HepG2 (cell line): Measurements from ENCODE around the gene RIPOR1. TPM values are rescaled to one million over a fixed set of nuclear protein-coding genes. Genes with fewer than 3 reads are reported as not detected.

Experiments
- BCL6 ChIP-seq: IDR thresholded peaks from 2 replicates; pipeline ENCODE4 v1.6.1; 2016; ENCODE audit warnings: missing genetic modification reagents, missing compliant biosample characterization
- DBP ChIP-seq: sonication (generic); formaldehyde crosslinking; IDR thresholded peaks from 2 replicates; pipeline ENCODE4 v1.4.0; 2020; ENCODE audit warnings: missing genetic modification reagents; ENCODE audit errors: not compliant biosample characterization
- DMAP1 ChIP-seq: IDR thresholded peaks from 2 replicates; pipeline ENCODE4 v1.6.1; 2016
- GFI1 ChIP-seq: sonication (generic); formaldehyde crosslinking; IDR thresholded peaks from 2 replicates; pipeline ENCODE4 v1.5.0; 2020; ENCODE audit warnings: missing genetic modification reagents, mild to moderate bottlenecking, borderline replicate concordance
- KAT7 ChIP-seq: IDR thresholded peaks from 2 replicates; pipeline ENCODE4 v1.6.1; 2018; ENCODE audit warnings: borderline replicate concordance, missing compliant biosample characterization
- MATR3 ChIP-seq: sonication (generic); formaldehyde crosslinking; IDR thresholded peaks from 2 replicates; pipeline ENCODE4 v1.4.0; 2020; ENCODE audit warnings: missing genetic modification reagents
- MAX ChIP-seq: IDR thresholded peaks from 2 replicates; pipeline ENCODE4 v1.6.1; 2012; ENCODE audit warnings: inconsistent platforms
- NFATC3 ChIP-seq: sonication (generic); formaldehyde crosslinking; IDR thresholded peaks from 2 replicates; pipeline ENCODE4 v1.5.1; 2020; ENCODE audit warnings: mild to moderate bottlenecking, missing genetic modification reagents
- PAX8 ChIP-seq: sonication (generic); formaldehyde crosslinking; IDR thresholded peaks from 2 replicates; pipeline ENCODE4 v1.8.0; 2022; ENCODE audit warnings: mild to moderate bottlenecking, missing genetic modification reagents, borderline replicate concordance
- PRPF4 ChIP-seq: fragments of 200-400 bp; formaldehyde crosslinking; IDR thresholded peaks from 2 replicates; pipeline ENCODE4 v1.6.1; 2016; ENCODE audit warnings: low read length, low read depth; ENCODE audit not compliant: poor library complexity, severe bottlenecking
- SALL1 ChIP-seq: sonication (generic); formaldehyde crosslinking; IDR thresholded peaks from 2 replicates; pipeline ENCODE4 v1.8.0; 2022; ENCODE audit warnings: mild to moderate bottlenecking, missing genetic modification reagents
- SMC3 ChIP-seq: IDR thresholded peaks from 2 replicates; pipeline ENCODE4 v1.6.1; 2011; ENCODE audit warnings: low read length, improper control_type of control experiment
- TCF7L2 ChIP-seq: IDR thresholded peaks from 2 replicates; pipeline ENCODE4 v1.6.1; 2011; ENCODE audit warnings: mild to moderate bottlenecking, low read depth, low read length, moderate library complexity
- YEATS4 ChIP-seq: sonication (generic); formaldehyde crosslinking; IDR thresholded peaks from 2 replicates; pipeline ENCODE4 v1.4.0; 2020; ENCODE audit warnings: missing genetic modification reagents, borderline replicate concordance
- ZBTB34 ChIP-seq: sonication (generic); formaldehyde crosslinking; IDR thresholded peaks from 2 replicates; pipeline ENCODE4 v1.8.0; 2022; ENCODE audit warnings: mild to moderate bottlenecking, missing genetic modification reagents
- ZBTB4 ChIP-seq: sonication (generic); formaldehyde crosslinking; IDR thresholded peaks from 2 replicates; pipeline ENCODE4 v1.4.0; 2020; ENCODE audit warnings: missing genetic modification reagents, mild to moderate bottlenecking, borderline replicate concordance
- ZFY ChIP-seq: sonication (generic); formaldehyde crosslinking; IDR thresholded peaks from 2 replicates; pipeline ENCODE4 v1.4.0; 2020; ENCODE audit warnings: missing genetic modification reagents
- ZMAT3 ChIP-seq: sonication (generic); formaldehyde crosslinking; conservative IDR thresholded peaks from 2 replicates; pipeline ENCODE4 v1.7.0; 2021; ENCODE audit warnings: missing genetic modification reagents
- ZNF446 ChIP-seq: sonication (generic); formaldehyde crosslinking; IDR thresholded peaks from 2 replicates; pipeline ENCODE4 v1.5.0; 2020; ENCODE audit warnings: mild to moderate bottlenecking, missing genetic modification reagents
- ZNF503 ChIP-seq: sonication (generic); formaldehyde crosslinking; IDR thresholded peaks from 2 replicates; pipeline ENCODE4 v1.4.0; 2020; ENCODE audit warnings: missing genetic modification reagents
- ZNF580 ChIP-seq: IDR thresholded peaks from 2 replicates; pipeline ENCODE4 v1.6.1; 2016; ENCODE audit warnings: low read depth, borderline replicate concordance
- ZNF746 ChIP-seq: sonication (generic); formaldehyde crosslinking; IDR thresholded peaks from 2 replicates; pipeline ENCODE4 v1.8.0; 2022; ENCODE audit warnings: mild to moderate bottlenecking, missing genetic modification reagents
- polyA plus RNA-seq, 8 experiments: library from polyadenylated mRNA; depleted of rRNA in 3 of 8; stranded (reverse) in 7 of 8; unstranded in 1 of 8; fragments of >200 nt; fragmentation: Illumina TruSeq in 4 of 8; extraction: Trizol in 4 of 8; gene quantifications; 2 replicates each; pipeline versions ENCODE4 v1.2.1 to v1.2.3, GENCODE V29; 2011 to 2016; ENCODE audit warnings: low read depth in 4 of 8, missing spikeins in 1 of 8, mixed read lengths in 1 of 8; ENCODE audit not compliant: insufficient read depth in 1 of 8
- total RNA-seq, 5 experiments: library from RNA; depleted of rRNA; stranded (reverse); fragments of >200 nt; fragmentation: Illumina TruSeq; extraction: Trizol; gene quantifications; 2 replicates each; pipeline ENCODE4 v1.2.3, GENCODE V29; 2016; ENCODE audit warnings: low read depth in 1 of 5

The RIPOR1 gene
- total and polyA plus RNA-seq, 2 of the 13 experiments (the other 11 are each of a cell fraction or from before 2014, with no cell fraction given): 4.6 to 8.1 TPM

GRCh38 chr16:67562918-67563707 lies 34.5 kb downstream of the RIPOR1 start (continued):
- TF ChIP-seq ZBTB4 (CRISPR knock-in tag) (0 out of 2 replicates have a peak, but pooled peaks have one; percentile 47), ZMAT3 (peak; percentile 54), MATR3 (CRISPR knock-in tag) (0 out of 2 replicates have a peak, but pooled peaks have one; percentile 20), ZBTB34 (CRISPR knock-in tag) (no peak), SALL1 (CRISPR knock-in tag) (peak; percentile 77; the same call in 1 of the 2 replicates), KAT7 (peak; percentile 85), YEATS4 (CRISPR knock-in tag) (peak; percentile 96), ZNF580 (CRISPR knock-in tag) (no peak; the same call in 1 of the 2 replicates), GFI1 (CRISPR knock-in tag) (peak; percentile 52; the same call in 1 of the 2 replicates), TCF7L2 (no peak), DBP (CRISPR knock-in tag) (peak; percentile 55), BCL6 (CRISPR knock-in tag) (peak; percentile 32; the same call in 1 of the 2 replicates), MAX (peak; percentile 45; the same call in 1 of the 2 replicates), NFATC3 (CRISPR knock-in tag) (no peak), SMC3 (no peak), DMAP1 (peak; percentile 35; the same call in 1 of the 2 replicates), PRPF4 (no peak), ZFY (CRISPR knock-in tag) (peak; percentile 87), ZNF503 (CRISPR knock-in tag) (peak; percentile 49; the same call in 1 of the 2 replicates), PAX8 (CRISPR knock-in tag) (no peak), ZNF446 (CRISPR knock-in tag) (peak; percentile 97), ZNF746 (CRISPR knock-in tag) (peak; percentile 73)
